ENCODE measurements around the gene ZNF107.

DNA sequence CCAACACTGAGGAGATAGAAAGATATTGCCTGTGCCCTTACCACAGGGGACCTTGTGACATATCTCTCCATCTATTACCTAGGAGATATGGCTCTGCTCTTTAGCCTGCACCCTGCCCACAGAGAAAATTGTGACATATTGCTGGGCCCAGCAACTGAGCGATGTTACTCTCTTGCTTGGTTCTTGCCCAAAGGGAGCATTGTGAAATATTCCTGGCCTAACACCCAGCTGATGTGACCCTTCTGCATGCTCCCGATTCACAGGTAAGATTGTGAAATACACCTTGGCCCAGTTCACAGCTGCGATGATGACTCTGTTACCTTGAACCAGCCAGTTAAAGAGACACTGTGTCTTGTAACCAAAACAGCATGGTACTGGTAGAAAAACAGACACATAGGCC, 37.2 kb upstream of the ZNF107 start:
- TF ChIP-seq, protein P1, sequence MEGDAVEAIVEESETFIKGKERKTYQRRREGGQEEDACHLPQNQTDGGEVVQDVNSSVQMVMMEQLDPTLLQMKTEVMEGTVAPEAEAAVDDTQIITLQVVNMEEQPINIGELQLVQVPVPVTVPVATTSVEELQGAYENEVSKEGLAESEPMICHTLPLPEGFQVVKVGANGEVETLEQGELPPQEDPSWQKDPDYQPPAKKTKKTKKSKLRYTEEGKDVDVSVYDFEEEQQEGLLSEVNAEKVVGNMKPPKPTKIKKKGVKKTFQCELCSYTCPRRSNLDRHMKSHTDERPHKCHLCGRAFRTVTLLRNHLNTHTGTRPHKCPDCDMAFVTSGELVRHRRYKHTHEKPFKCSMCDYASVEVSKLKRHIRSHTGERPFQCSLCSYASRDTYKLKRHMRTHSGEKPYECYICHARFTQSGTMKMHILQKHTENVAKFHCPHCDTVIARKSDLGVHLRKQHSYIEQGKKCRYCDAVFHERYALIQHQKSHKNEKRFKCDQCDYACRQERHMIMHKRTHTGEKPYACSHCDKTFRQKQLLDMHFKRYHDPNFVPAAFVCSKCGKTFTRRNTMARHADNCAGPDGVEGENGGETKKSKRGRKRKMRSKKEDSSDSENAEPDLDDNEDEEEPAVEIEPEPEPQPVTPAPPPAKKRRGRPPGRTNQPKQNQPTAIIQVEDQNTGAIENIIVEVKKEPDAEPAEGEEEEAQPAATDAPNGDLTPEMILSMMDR (IDR thresholded peaks at IDR 0.05) = no peak
- TF ChIP-seq POLR2A (IDR thresholded peaks at IDR 0.05) = no peak

All from testis (tissue), 2 donors.